CD4-positive, alpha-beta T cell (primary cell): ENCODE results near the gene ETS2. TPM values are rescaled to one million over a fixed set of nuclear protein-coding genes. Genes with fewer than 3 reads are reported as not detected.

Source experiments
- ATAC-seq: fragments of 200-7000 bp; cut with Tn5 transposase; one replicate; pipeline ENCODE4 v1.10.0; 2022; ENCODE audit warnings: mild to moderate bottlenecking; ENCODE audit not compliant: poor library complexity
- CTCF ChIA-PET: fragments of 350-600 bp; sonication (Branson Sonifier 250); formaldehyde crosslinking; loops from one replicate; lab custom pipeline; 2021; ENCODE audit warnings: antibody characterized with exemption, inconsistent platforms; lab: Charles Lee
- POLR2A ChIA-PET: fragments of 350-600 bp; sonication (Branson Sonifier 250); formaldehyde crosslinking; loops from one replicate; lab custom pipeline; 2021; ENCODE audit warnings: antibody characterized with exemption, inconsistent platforms; lab: Charles Lee
- DNase-seq, 14 experiments: peaks; one replicate each; pipeline ENCODE4 v3.0.0-alpha.2; 2013 to 2020; ENCODE audit warnings: mixed read lengths in 2 of 14
- H3K27ac ChIP-seq, 2 donors: one replicate each; pipeline versions ENCODE4 v1.5.1 to v1.7.0; 2013; ENCODE audit warnings: low read length in 2 of 2, low read depth in 1 of 2, mild to moderate bottlenecking in 1 of 2
- H3K27me3 ChIP-seq, 2 experiments: 1 replicate in 1 of 2; 2 replicates in 1 of 2; pipeline versions ENCODE4 v1.6.1 to v1.7.0; 2013; ENCODE audit warnings: low read length in 2 of 2, control low read depth in 1 of 2, mild to moderate bottlenecking in 1 of 2, moderate library complexity in 1 of 2; ENCODE audit not compliant: insufficient read depth in 2 of 2, control insufficient read depth in 1 of 2
- H3K36me3 ChIP-seq: one replicate; pipeline ENCODE4 v1.6.1; 2013; ENCODE audit warnings: low read length, control low read depth; ENCODE audit not compliant: insufficient read depth
- H3K4me1 ChIP-seq: one replicate; pipeline ENCODE4 v1.6.1; 2013; ENCODE audit warnings: low read length, control low read depth; ENCODE audit not compliant: insufficient read depth
- H3K4me3 ChIP-seq: one replicate; pipeline ENCODE4 v1.5.1; 2013; ENCODE audit warnings: mild to moderate bottlenecking, low read length, moderate library complexity
- H3K9me3 ChIP-seq, 2 experiments: 1 replicate in 1 of 2; 2 replicates in 1 of 2; pipeline versions ENCODE4 v1.6.1 to v1.7.0; 2013; ENCODE audit warnings: low read length in 2 of 2, mild to moderate bottlenecking in 2 of 2, control low read depth in 1 of 2, moderate library complexity in 1 of 2; ENCODE audit not compliant: control insufficient read depth in 1 of 2, insufficient read depth in 1 of 2
- H3K27ac Mint-ChIP-seq: one replicate; pipeline ENCODE4 v1.8.0; 2020; ENCODE audit warnings: mixed read lengths
- H3K27me3 Mint-ChIP-seq: one replicate; pipeline ENCODE4 v1.8.0; 2021; ENCODE audit warnings: mixed read lengths
- H3K36me3 Mint-ChIP-seq: one replicate; pipeline ENCODE4 v1.8.0; 2021; ENCODE audit warnings: low read depth, mixed read lengths
- H3K4me1 Mint-ChIP-seq: one replicate; pipeline ENCODE4 v1.8.0; 2021; ENCODE audit warnings: low read depth, mixed read lengths
- H3K4me3 Mint-ChIP-seq: one replicate; pipeline ENCODE4 v1.8.0; 2020; ENCODE audit warnings: mild to moderate bottlenecking, mixed read lengths
- H3K9me3 Mint-ChIP-seq: one replicate; pipeline ENCODE4 v1.8.0; 2020; ENCODE audit warnings: mixed read lengths
- intact Hi-C, 2 experiments: fragments of 100-400 bp; cut with DNase I in 1 of 2; cut with micrococcal nuclease in 1 of 2; formaldehyde crosslinking; loops; one replicate each; pipeline versions ENCODE4 v1.15.1 to v1.9.0; 2023 to 2025; cut with DNase I, micrococcal nuclease
- total RNA-seq, 174 experiments: library from RNA in 2 of 174; stranded (reverse) in 2 of 174; gene quantifications; one replicate each; pipeline ENCODE4 v1.2.3 and lab custom pipeline; 2021 to 2026
- TF ChIP-seq, protein P1 (sequence below): fragments of 200-600 bp; IDR thresholded peaks from one replicate; pipeline ENCODE4 v1.8.0; 2022; ENCODE audit warnings: antibody characterized with exemption, mild to moderate bottlenecking

ETS2 gene
- total RNA-seq, 2 experiments from 2014 or later, result 11.4 to 13.9 TPM

GRCh38 chr21:38869196-38869595, 63.5 kb downstream of the ETS2 start:
- POLR2A ChIA-PET, result no interaction called here

DNA sequence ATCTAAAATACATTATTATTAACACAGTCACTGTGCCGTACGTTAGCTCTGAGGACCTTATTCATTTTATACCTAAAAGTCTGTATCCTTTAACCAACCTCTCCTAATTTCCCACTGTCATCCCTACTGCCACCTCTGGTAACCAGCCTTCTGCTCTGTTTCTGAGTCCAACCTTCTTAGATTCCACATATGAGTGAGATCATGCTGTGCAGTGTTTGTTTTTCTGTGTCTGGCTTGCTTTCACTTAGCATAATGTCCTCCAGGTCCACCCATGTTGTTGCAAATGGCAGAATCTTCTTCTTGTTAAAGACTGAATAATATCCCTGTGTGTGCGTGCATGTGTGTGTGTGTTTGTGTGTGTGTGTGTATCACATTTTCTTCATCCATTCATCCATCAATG, 64.2 kb downstream of the ETS2 start:
- Histone ChIP-seq H3K4me1 (no peaks in the 10 kb centered on the region), H3K27me3 (no peaks in the 10 kb centered on the region), H3K4me3 (no peak overlapping the region), H3K27ac (no peak overlapping the region), H3K9me3 (no peaks in the 10 kb centered on the region), H3K36me3 (no peaks in the 10 kb centered on the region)
- no peaks in the 10 kb centered on the region for H3K36me3 Mint-ChIP-seq
- ChIA-PET CTCF (no interaction called here), POLR2A (no interaction called here)
- H3K4me1 Mint-ChIP-seq, result no peaks in the 10 kb centered on the region
- no peak overlapping the region for H3K27ac Mint-ChIP-seq
- no peak overlapping the region for H3K4me3 Mint-ChIP-seq
- H3K9me3 Mint-ChIP-seq, result no peaks in the 10 kb centered on the region
- DNase-seq (no peak), ATAC-seq (no peak)
- TF ChIP-seq, protein P1, sequence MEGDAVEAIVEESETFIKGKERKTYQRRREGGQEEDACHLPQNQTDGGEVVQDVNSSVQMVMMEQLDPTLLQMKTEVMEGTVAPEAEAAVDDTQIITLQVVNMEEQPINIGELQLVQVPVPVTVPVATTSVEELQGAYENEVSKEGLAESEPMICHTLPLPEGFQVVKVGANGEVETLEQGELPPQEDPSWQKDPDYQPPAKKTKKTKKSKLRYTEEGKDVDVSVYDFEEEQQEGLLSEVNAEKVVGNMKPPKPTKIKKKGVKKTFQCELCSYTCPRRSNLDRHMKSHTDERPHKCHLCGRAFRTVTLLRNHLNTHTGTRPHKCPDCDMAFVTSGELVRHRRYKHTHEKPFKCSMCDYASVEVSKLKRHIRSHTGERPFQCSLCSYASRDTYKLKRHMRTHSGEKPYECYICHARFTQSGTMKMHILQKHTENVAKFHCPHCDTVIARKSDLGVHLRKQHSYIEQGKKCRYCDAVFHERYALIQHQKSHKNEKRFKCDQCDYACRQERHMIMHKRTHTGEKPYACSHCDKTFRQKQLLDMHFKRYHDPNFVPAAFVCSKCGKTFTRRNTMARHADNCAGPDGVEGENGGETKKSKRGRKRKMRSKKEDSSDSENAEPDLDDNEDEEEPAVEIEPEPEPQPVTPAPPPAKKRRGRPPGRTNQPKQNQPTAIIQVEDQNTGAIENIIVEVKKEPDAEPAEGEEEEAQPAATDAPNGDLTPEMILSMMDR, result no peak
- no peaks in the 10 kb centered on the region for H3K27me3 Mint-ChIP-seq
- intact Hi-C loops, result no loop called here

More at GRCh38 chr21:38869196-38869595, 63.5 kb downstream of the ETS2 start:
- Mint-ChIP-seq H3K9me3 (no peaks in the 10 kb centered on the region), H3K4me1 (no peaks in the 10 kb centered on the region), H3K27me3 (no peaks in the 10 kb centered on the region), H3K27ac (no peak overlapping the region), H3K4me3 (no peak overlapping the region), H3K36me3 (no peaks in the 10 kb centered on the region)
- intact Hi-C loops, result no loop called here
- no peaks in the 10 kb centered on the region for H3K36me3 ChIP-seq
- no peaks in the 10 kb centered on the region for H3K4me1 ChIP-seq
- no peaks in the 10 kb centered on the region for H3K9me3 ChIP-seq
- TF ChIP-seq, protein P1, result no peak
- DNase-seq (no peak), ATAC-seq (no peak)
- peaks cover 0 to 4% of the 10 kb centered on the region in 2 experiments for H3K27me3 ChIP-seq
- H3K27ac ChIP-seq, result no peak overlapping the region
- no peak overlapping the region for H3K4me3 ChIP-seq
- CTCF ChIA-PET, result no interaction called here
